Fibroblast of lung (primary cell): ENCODE results near the gene EFNA2.

Experiments
- CTCF ChIP-seq, 2 donors: IDR thresholded peaks in 1 of 2; conservative IDR thresholded peaks in 1 of 2; 1 replicate in 1 of 2; 2 replicates in 1 of 2; pipeline ENCODE4 v1.5.1; 2011 to 2012; ENCODE audit warnings: low read length in 2 of 2, control low read depth in 1 of 2, inconsistent platforms in 1 of 2, low read depth in 1 of 2, mild to moderate bottlenecking in 1 of 2
- EZH2 ChIP-seq: IDR thresholded peaks from 2 replicates; pipeline ENCODE4 v1.5.1; 2012; ENCODE audit warnings: low read length, control low read depth, mild to moderate bottlenecking; ENCODE audit errors: missing control alignments

GRCh38 chr19:1291761-1292418 is 6.2 kb downstream of the EFNA2 start:
- no peak for TF ChIP-seq CTCF (conservative IDR thresholded peaks at IDR 0.05 in 1 of 2, IDR thresholded peaks at IDR 0.05 in 1 of 2; ENCODE audit: low read depth in 1 of 2, low read length in 2 of 2)
- no peak for TF ChIP-seq EZH2
